K562 (cell line): Measurements from ENCODE around the gene DHDH. TPM values are rescaled to one million over a fixed set of nuclear protein-coding genes. Genes with fewer than 3 reads are reported as not detected.

ENCODE experiments used
- ARID3A ChIP-seq: IDR thresholded peaks from 2 replicates; pipeline ENCODE4 v1.6.1; 2012; ENCODE audit warnings: low read depth, low read length, improper control_type of control experiment, borderline replicate concordance
- DNMT1 ChIP-seq: fragments of 450-650 bp; IDR thresholded peaks from 2 replicates; pipeline ENCODE4 v1.6.1; 2016; ENCODE audit warnings: antibody characterized with exemption, mild to moderate bottlenecking
- L3MBTL2 ChIP-seq: fragments of 450-650 bp; IDR thresholded peaks from 2 replicates; pipeline ENCODE4 v1.6.1; 2016; ENCODE audit warnings: mild to moderate bottlenecking, moderate library complexity
- MNT ChIP-seq, 2 experiments: fragments of 450-650 bp; conservative IDR thresholded peaks; 2 replicates each; pipeline ENCODE4 v1.6.1; 2017; ENCODE audit warnings: mild to moderate bottlenecking in 2 of 2, moderate library complexity in 2 of 2
- NR1H2 ChIP-seq: sonication (generic); formaldehyde crosslinking; IDR thresholded peaks from 2 replicates; pipeline ENCODE4 v1.4.0; 2020; ENCODE audit warnings: mild to moderate bottlenecking, missing genetic modification reagents
- PCBP1 ChIP-seq: fragments of 200-400 bp; formaldehyde crosslinking; IDR thresholded peaks from 2 replicates; pipeline ENCODE4 v1.6.1; 2018; ENCODE audit warnings: mild to moderate bottlenecking, low read depth, low read length; ENCODE audit not compliant: poor library complexity, severe bottlenecking
- POU5F1 ChIP-seq: fragments of 150-350 bp; IDR thresholded peaks from 2 replicates; pipeline ENCODE4 v1.6.1; 2014; ENCODE audit warnings: borderline replicate concordance, low read length, low read depth, mild to moderate bottlenecking; ENCODE audit not compliant: partially characterized antibody
- TSC22D4 ChIP-seq: fragments of 450-650 bp; IDR thresholded peaks from 2 replicates; pipeline ENCODE4 v1.6.1; 2016; ENCODE audit warnings: missing genetic modification characterization, missing biosample characterization, control low read depth
- ZFX ChIP-seq: sonication (generic); formaldehyde crosslinking; IDR thresholded peaks from 2 replicates; pipeline ENCODE4 v1.8.0; 2022; ENCODE audit warnings: mild to moderate bottlenecking, missing genetic modification reagents, moderate library complexity
- ZNF324 ChIP-seq: fragments of 250-450 bp; sonication (Bioruptor Pico); IDR thresholded peaks from 2 replicates; pipeline ENCODE4 v1.4.0; 2020; ENCODE audit warnings: mild to moderate bottlenecking
- ZNF407 ChIP-seq: fragments of 450-650 bp; IDR thresholded peaks from 2 replicates; pipeline ENCODE4 v1.6.1; 2016; ENCODE audit warnings: low read depth
- ZNF639 ChIP-seq, 2 experiments: fragments of 200-800 bp in 1 of 2; sonication (Bioruptor generic) in 1 of 2; sonication (generic) in 1 of 2; formaldehyde crosslinking in 1 of 2; IDR thresholded peaks in 1 of 2; conservative IDR thresholded peaks in 1 of 2; 2 replicates each; pipeline versions ENCODE4 v1.5.0 to v1.6.1; 2016 to 2020; ENCODE audit warnings: missing compliant biosample characterization in 1 of 2, missing genetic modification characterization in 1 of 2, missing genetic modification reagents in 1 of 2
- polyA plus RNA-seq, 8 experiments: library from polyadenylated mRNA; depleted of rRNA in 4 of 8; stranded (reverse) in 5 of 8; unstranded in 3 of 8; fragments of >200 nt; fragmentation: Nextera tagmentation in 2 of 8; fragmentation: Illumina TruSeq in 1 of 8; extraction: Ambion mirVana in 2 of 8; extraction: Trizol in 1 of 8; gene quantifications; 2 replicates each; pipeline versions ENCODE4 v1.2.1 to v1.2.3, GENCODE V29; 2011 to 2014; ENCODE audit warnings: inconsistent platforms in 1 of 8, missing spikeins in 1 of 8
- total RNA-seq, 7 experiments: library from RNA; depleted of rRNA in 6 of 7; stranded (reverse); fragments of >200 nt in 6 of 7; fragmentation: Illumina TruSeq in 2 of 7; extraction: Trizol in 2 of 7; gene quantifications; 2 replicates each; pipeline versions ENCODE4 v1.2.1 to v1.2.3, GENCODE V29; 2011 to 2021; ENCODE audit warnings: low replicate concordance in 1 of 7

DHDH gene
- total and polyA plus RNA-seq, 9 of the 15 experiments (the other 6 are each of a cell fraction or from before 2014, with no cell fraction given), result 0.37 to 1.9 (median 0.87) TPM

- peak in 1 of 2 experiments; percentile 91; a peak in 2 of 4 replicates for TF ChIP-seq ZNF639 (CRISPR knock-in tag; conservative IDR thresholded peaks at IDR 0.05 in 1 of 2, IDR thresholded peaks at IDR 0.05 in 1 of 2)
- no peak for TF ChIP-seq DNMT1
- peak; percentile 83 for TF ChIP-seq L3MBTL2
- TF ChIP-seq MNT (conservative IDR thresholded peaks at IDR 0.05), result peak; percentile 94 to 97
- TF ChIP-seq ARID3A, result no peak
- no peak for TF ChIP-seq NR1H2 (CRISPR knock-in tag)
- no peak for TF ChIP-seq TSC22D4
- peak; percentile 31 for TF ChIP-seq ZFX (CRISPR knock-in tag)
- TF ChIP-seq PCBP1, result peak; percentile 66
- TF ChIP-seq ZNF324, result no peak
- TF ChIP-seq POU5F1, result no peak
- no peak for TF ChIP-seq ZNF407
Measured at GRCh38 chr19:48954595-48955307, 21.3 kb downstream of the DHDH start, which contains the start of gene BAX (continued).
